RPMI8226 (cell line): ENCODE results near the gene FAP.
A peak's percentile ranks its signal among the peaks of the same experiment; 100 is the strongest.

Experiments used
- DNase-seq: peaks from one replicate; pipeline ENCODE4 v3.0.0-alpha.2; 2015

Gene FAP

DNA sequence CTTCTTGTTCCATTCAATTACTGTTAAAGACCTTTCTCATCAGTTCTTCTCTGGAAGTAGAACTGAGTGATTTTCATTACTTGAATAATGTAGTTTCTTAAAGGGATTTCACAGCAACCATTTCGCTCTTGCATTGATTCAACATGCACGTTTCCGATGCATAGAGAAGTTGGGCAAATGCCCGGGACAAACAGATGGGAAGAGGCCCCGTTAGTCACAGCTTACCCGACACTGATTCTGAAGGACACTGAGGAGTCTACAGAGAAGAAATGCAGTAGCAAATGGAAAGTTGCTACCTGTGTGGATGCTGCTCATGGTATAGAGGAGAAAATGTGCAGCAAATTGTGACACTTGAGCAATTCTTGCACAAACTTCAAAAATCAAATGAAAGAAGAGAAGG lies 58.9 kb downstream of the FAP start:
- no peak for DNase-seq

DNA sequence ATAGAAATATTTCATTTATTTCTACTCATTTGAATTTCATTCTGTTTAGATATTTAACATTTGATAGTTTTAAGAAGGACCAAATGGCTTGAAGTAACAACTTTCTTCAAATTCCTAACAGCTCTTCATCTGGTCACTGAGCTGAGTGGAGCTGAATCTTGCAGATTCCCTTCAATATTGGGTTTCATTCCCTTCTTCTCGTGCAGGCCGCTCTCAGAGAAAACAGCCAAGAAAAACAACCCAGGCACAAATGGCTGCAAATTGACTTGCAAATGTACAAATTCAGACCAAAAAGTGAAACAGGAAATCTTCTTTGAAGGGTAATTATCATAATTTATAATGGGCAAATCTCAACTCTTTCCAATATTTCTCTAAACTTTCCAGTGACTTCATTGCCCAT lies 60.9 kb downstream of the FAP start:
- DNase-seq, result no peak

DNA sequence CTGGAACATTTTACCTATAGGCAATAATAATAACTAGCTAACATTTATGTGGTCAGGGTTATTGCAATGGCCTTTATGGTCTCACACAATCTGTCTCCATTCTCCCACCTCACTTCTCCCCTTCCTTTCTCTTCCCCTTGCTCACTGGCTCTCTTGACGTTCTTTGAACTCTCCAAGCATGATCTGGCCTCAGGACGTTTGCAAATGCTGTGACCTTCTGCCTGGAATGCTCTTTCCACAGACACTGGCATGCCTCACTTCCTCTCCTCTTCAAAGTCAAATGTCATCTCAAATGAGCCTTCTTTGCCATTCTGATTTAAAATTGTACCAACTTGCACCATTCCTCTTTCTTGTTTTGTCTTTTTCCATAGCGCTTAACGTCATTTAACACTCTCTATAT lies 65.9 kb downstream of the FAP start:
- no peak for DNase-seq

DNA sequence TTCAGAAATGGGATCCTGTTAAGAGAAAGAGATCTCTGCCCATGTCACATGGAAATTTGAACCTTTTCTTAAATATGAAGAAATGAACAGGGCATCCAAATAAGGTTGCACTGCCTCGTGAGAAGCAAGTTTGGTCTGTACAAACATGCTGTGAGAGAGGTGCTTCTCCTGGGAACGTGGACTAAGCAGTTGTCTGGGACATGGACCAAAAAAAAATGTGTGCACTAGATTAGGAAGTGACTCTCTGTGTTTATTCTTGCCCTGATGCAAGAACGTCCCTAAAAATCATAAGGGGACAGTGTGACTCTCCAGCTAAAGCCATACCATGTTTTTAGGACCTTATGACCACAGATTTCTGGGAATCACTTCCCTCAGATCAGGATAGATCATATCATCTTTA lies 67.5 kb downstream of the FAP start:
- no peak for DNase-seq

DNA sequence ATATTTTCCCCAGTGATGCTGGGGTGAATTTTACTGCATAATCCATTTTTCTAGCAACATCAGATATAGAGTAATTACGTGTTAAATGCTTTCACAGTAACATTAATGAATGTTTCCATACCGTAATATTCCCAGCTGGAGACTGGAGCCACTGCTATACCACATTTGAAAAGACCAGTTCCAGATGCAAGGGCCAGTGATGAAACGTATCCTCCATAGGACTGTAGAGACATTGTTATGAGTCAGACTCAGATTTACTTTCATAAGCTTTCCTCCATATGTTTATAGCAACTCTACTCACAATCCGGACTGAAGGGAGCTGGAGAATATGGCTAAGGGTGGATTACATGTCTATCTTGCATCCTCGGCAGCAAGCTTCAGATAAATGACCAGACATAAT lies 68.5 kb downstream of the FAP start:
- DNase-seq, result no peak

DNA sequence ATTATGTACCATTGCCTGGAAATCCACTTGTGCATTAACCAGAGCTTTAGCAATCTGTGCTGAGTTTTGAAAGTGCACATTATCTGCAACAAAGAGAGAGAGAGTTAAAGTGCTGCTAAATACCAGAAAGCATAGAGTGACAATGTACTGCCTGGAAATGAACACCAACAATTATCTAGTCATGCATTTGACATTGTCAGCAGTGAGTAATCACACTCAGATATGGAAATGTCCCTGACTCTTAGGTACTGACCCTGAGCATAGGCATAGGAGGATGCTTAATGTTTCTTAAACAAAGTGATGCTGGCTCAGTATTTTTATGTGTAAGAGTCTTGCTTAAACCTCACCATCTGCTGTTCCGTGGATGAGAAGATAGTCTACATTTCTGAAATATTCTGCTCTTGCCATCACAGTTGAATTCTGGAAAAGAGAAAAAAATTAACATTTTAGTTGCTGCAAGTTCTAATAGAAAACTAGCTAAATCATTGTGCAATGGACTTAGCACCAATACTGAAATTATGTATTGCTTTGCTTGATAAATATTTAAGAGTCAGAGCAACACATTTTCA lies 70.4 kb downstream of the FAP start:
- DNase-seq, result no peak

DNA sequence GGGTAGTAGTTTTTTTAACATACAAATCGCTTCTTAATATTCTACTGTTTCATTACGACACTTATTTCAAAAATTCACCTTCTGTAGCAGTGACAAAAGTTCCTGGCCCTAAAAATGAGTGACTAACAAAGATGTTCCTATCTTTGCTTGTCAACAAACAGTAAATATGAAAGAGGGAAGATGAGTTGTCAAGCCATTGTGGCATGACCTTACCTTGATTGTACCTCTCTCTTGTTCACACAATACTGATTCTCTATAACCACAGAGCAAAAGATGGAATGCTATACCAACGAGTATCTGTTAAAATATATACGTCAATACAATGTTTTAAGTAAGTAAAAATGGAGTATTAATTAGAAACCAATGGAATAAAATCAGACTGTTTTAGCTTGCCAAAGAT lies 76.5 kb downstream of the FAP start:
- no peak for DNase-seq

DNA sequence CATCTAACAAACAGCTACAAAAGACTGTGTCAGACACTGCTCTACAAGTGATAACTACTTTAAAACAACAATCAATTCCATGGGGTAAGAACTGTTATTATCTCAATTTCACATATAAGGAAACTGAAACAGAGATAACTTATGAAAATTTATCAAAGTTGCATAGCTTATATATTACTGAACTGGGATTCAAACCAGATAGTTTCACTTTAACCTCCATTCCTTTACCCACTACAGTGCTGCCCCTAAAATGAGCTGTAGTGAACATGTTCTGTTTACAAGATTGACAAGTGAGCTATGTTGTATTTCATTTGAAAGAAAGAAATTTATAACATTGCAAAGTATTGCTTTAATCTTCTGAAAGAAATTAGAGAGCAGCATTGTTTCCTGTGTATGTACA lies 77.1 kb downstream of the FAP start:
- no peak for DNase-seq

DNA sequence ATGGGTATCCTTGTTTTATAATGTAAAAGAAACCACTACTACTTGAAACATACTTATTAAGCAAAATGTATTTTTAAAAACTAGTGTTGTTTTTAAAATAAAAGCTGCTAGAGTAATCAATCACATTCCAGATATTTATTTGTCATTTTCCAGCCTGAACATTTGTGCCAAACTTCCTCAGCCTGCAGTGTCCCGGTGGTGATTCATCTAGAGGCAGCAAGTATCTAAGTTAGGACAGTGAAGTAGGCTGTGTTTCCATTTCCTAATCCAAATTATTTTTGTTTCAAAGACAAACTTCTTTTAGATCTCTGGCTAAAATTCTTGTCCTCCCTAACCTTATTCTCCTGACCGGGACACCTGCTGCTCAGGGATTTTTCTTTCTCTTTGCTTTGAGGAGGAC lies 78.4 kb downstream of the FAP start:
- DNase-seq, result no peak

DNA sequence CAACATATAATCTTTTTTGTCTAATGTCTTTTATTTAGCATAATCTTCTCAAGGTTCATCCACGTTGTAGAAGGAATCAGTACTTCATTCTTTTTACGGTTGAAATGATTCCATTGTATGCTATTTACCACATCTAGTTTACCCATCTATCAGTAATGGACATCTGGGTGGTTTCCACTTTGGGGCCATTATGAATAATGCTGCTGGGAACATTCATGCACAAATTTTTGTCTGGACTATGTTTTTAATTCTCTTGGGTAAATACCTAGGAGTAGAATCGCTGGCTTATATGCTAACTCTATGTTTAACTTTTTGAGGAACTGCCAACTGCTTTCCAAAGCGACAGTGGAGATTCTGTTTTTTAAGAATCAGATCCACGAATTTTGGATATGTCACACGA lies 83.8 kb downstream of the FAP start:
- DNase-seq, result no peak

DNA sequence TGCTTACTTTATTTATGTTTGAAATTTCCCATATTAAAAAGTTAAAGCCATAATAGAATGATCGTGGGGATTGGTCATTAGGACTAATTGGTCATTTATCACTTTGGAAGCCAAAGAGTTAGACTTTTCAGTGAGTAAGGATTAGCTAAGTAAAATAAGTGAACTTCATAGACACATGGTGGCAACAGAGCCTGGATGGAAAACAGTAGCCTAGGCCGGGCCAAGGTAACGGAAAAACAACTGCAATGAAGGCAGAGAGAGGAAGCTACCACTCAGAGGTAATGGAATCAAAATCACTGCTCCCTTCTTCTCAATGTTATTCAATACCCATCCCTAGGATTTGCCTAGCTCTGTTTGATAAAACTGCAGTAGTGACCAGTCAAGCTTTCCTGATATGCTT lies 87.1 kb downstream of the FAP start:
- DNase-seq, result no peak

DNA sequence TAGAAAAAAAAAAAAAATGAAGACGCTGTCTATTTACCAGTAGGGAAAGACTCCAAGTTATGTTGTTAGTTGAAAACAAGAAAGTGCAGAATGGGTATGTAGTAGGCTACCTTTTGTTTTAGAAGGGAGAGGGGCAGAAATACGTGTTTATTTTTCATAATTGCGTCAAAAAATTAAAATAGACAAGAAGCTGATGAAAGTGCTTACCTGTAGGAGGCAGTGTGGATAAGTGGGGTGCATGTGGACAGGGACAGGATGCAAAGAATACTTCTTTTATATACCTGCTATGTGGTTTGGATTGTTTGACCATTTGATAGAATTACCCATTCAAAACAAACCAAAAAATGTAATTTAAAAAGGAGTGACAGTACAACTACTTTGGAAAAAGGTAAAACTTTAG lies 88.2 kb downstream of the FAP start:
- DNase-seq, result no peak

DNA sequence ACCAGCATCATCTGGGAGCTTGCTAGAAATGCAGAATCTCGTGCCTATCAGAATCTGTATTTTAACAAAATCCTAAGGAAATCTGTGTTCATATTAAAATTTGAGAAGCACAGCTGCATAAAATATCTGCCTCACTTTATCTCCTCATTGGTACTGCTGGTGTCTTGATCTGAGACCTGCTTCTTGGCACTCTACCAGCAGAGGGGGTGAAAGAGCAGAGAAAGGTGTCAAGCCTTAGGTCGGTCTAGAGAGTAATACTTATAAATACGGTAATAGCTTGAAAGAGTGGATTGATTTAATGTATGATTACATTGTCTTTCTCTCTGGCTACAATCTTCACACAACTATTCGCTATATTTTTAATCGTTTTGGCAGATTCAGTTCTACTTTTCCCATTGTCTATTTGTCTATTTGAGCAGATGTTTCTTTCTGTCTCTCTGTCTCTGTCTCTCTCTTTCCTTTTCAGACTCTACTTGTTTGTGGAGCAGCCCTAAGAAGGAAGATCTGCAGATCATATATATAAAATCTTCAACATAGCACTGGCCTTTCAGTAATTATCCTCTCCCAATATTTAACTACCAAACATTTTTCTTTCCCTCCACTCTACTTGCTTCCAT lies 89.5 kb downstream of the FAP start:
- DNase-seq, result peak; percentile 74

DNA sequence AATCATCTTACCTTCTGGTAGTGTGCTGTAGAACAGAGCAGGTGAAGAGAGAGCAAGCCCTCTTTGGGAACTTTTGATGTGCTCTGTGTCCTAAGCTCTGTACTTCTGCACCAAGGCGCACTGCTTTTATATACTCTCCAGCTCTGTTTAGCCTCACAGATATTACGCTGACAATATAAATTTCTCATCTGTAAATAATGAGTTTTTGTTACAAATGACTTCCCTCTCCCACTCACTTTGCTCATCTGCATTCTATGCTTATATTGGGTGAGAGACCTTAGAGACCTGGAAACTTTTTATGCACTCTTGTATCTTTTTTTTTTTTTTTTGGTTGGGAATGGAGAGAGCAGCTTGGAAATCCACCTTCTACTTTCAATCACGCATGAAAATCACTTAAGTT lies 91.1 kb downstream of the FAP start, which contains the start of gene GCG:
Gene GCG (minus strand): TSS at position 101 of the 400 bp plus-strand sequence. CDS start 3,069 bp downstream, outside the sequence.
- DNase-seq, result no peak

DNA sequence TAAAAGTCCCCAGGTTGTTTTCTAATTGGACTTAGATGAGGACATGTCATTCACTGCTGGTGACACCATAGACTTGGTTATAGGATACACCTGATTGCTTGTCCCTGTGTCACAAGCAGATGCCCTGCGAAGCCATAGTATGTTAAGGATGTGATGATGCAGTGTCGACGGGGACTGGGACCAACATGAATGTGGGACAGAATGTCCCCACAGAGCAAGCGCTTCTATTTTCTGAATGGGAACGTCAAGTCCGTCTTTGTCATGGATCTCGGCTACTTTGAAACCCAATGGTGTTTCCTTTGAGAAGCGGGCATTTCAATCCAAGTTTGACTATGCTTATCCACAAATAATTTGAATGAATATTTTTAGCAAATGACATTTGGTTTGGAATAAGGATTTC lies 93.3 kb downstream of the FAP start:
- DNase-seq, result no peak

DNA sequence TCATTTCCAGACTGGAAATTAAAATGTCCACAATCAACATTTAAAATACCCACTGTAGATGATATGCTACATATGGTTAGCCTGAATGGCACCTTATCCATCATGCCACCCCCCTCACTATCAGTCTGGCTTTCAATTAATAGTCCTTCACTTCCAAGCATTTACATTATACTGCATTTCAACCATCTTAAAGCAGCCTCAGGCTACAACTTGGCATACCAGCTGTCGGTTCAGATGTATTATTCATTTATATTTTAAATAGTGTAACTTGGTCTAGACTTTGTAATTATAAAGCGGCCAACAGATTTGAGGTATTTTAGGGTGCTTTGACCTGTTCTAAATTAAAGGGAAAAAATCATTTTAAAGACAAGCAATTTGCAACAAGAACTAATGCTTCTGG lies 93.8 kb downstream of the FAP start:
- no peak for DNase-seq

DNA sequence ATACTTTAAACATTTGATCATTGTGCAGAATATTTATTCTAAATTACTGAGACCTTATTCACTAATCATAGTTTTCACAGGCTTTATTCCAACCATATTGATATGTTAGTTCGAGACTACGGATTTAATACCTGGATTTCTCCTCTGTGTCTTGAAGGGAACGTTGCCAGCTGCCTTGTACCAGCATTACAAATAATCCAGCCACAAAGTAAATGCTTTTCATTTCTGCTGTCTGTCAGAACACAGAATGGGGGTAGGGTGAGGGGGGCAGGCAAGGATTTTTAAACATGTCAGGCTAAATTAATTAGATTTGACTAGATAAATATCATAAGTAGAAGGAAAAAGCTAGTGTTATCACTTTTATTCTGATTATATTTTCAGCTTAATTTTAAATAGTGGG lies 94.3 kb downstream of the FAP start:
- DNase-seq, result no peak

DNA sequence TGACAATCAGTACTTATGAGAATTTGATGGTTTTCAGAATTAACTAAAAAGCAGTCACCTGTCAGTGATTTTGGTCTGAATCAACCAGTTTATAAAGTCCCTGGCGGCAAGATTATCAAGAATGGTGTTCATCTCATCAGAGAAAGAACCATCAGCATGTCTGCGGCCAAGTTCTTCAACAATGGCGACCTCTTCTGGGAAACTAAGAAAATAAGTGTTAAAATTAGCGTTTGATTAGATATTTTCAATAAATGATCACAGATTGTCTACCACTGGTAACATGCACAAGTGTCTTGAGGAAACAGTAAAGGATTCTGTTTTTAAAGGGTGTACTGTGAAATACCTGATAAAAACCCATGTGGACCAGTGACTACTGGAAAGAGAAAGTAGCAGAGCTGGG lies 99.3 kb downstream of the FAP start:
- no peak for DNase-seq

DNA sequence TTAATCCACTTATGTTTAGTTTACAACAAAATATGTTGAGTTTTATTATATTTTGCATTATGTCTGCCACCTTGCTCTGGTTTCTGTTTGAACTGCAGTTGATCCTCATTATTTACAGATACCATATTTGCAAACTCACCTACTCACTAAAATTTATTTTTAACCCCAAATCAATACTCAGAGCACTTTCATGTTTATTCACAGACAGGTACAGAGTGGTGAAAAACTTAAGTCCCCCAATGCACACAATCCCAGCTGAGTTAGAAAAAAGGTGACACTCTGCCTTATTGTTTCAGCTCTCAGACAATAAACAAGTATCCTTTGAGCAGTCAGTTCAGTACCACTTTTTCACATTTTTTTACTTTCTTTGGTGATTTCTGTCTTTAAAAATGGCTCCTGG lies 104.9 kb downstream of the FAP start:
- no peak for DNase-seq

DNA sequence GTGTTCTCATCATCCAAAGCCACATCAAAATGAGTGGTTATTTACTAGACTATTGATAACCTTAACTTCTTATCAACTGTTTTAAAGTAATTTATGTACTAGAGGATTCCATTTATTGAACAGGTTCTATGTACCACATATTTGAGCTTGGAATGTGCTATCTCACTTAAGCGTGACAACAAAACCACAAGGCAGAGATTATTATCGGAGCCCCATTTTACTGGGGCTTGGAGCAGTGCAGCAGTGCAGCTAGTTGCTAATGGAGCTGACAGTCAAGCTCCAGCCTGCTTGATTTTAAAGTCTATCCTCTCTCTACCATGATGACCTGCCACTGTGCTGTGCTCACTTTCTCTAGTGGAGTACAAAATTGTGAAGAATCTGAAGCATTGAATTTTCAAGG lies 115.8 kb downstream of the FAP start:
- no peak for DNase-seq

DNA sequence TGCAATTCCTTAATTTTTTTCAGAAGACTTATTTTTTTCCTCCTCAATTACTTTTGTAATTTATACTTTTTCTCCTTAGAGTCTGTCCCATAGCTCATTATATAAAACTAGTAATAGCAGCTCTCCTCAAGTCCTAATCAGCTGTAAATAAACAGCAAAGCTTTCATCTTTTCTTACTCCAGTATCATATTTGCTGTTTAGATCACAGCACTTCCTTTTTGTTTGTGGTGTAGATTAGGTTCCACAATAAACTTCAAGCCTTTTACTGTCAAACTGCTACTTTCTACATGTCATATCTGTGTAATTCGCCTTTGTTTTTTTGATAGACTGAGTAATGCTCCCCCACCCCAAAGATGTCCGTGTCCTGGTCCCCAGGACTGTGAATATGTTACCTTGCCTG lies 116.7 kb downstream of the FAP start:
- DNase-seq, result no peak

DNA sequence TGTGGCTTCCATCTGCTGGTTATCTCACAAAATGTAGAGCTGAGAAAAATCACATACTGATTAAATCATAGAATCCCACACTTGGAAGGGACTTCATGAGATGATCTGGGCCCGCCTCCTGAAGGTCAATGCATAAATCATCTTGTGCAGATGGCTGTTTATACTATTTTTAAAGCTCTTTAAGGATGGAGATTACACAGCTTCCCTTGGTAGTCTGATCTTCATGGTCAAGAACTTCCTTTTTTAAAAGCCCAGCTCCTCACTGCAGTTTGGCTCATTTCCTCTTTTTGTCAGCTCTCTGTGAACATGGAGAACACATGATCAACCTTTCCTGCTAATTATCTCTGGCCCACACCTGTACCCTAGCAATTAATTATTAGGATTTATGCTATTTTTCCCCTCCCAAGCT lies 117.1 kb downstream of the FAP start:
- DNase-seq, result peak; percentile 71

DNA sequence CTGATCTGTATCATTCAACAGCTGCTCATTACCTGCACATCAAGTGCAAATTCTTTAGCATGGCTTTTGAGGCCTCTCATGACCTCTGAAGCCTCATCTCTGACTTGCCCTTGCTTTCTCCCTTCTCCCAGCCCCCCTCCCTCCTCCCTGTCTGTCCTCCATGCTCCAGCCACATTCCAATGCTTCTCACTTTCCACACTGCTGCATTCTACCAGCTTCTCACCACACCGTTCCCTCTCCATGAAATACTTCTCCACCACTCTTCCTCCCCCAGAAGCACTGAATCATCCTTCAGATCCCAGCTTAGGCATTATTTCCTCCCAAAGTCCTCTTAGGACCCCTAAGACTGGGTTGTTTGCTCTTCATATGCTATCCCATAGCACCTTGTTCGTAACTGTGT lies 118.1 kb downstream of the FAP start:
- no peak for DNase-seq

DNA sequence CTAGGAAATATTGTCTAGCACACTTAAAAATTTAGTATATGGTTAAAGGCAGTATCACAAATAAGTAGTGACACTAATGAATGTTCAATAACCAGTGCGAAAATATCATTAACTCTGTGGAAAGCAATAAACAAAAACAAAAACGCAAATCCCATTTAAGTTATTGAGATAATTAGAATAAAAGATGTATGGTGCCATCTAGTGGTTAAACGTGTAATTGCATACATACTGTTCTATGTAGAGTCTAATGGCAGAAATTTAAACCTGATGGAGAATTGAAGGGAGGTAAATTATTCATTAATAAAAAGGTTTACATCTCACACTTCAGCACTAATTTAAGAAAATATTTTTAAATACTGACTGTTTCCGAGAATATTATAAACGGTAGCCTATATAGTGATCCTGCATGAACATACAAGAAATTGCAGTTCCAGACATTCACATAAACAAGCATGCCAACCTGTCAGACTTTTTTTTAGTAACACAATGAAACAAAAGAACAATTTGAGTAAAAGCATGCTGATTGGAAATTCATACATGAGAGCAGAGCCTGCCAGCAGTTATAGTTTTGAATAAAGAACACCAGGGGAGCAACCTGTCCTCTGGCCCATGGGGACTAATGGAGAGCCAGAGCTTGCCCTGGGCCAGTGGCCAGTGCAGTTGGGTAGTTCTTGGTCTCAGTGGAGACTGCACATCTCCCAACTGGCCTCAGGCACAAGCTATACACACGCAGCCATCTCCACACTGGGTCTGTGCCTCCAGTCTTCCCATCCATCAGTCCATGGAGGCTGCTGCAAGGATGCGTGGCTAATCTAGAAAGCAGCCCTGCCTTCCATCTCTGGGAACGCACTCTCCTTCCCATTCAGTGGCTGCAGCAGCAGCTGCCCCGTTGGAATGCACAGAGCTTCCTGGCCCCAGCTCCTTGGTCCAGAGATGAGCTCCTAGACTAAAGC lies 119.2 kb downstream of the FAP start:
- DNase-seq, result peak; percentile 72
